Left hindlimb (tissue), 1 donor: Measurements from ENCODE around the gene WWC1.

ENCODE experiments used
- DNase-seq: peaks from one replicate; pipeline ENCODE4 v3.0.0-alpha.2; 2018

WWC1 gene

DNA sequence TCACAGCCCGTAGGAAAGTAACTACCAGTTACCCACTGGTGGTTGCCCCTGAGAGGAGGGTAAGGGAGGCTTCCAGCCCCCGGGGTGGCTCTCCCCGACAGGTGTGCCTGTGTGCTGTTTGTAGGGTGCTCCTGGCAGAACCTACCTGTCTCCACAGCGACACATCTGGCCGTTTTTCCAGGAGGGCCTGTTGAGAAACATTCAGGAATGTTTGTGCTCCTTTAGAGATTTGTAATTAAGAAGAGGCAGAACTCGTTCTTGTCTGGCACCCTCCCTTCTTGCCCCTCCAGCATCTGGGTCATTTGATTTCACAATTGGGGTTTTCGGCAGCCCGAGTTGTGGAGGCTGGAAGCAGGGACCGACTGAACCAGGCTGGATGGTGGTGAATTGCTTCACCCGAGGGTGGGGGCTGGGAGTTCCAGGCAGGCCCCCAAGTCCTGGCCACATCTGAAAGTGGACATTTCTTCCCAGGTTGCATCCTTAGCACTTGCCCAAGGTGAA lies 74.2 kb downstream of the WWC1 start:
- no peak for DNase-seq

DNA sequence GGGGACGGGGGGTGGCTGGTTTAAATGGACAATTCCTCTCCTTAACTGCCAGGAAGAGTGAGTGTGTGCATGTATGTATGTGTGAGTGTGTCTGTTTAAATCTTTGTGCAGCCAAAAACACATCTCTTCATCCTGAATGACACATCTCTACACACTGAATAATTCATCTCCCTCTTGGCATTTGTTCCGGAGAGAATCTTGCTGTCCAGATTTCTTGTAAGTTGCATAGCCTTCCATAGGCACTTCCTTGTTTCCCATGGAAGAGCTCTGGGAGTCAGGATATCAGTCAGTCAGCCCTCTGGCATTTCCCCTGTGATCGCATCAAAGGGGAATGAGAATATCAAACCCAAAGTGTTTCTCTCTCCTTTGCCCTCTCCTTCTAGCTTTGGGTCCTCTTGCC lies 74.7 kb downstream of the WWC1 start:
- no peak for DNase-seq

DNA sequence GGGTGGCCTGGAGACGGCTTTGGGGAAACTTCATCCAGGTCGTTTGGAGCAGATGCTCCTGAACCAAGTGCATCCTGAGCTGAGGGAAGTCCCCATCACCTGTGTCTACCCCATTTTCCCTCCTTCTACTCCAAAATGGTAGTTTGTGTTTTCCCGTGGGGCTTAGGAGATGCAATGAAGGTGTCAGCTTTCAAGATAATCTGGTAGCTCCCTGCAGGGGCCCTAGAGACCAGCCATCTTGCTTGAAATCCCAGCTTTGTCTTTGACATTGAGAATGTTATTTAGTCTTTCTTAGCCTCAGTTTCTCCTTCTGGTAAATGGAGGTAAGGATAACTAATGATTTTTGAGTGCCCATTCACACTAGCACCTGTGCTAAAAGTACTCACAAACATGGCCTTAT lies 77.4 kb downstream of the WWC1 start:
- DNase-seq: no peak

DNA sequence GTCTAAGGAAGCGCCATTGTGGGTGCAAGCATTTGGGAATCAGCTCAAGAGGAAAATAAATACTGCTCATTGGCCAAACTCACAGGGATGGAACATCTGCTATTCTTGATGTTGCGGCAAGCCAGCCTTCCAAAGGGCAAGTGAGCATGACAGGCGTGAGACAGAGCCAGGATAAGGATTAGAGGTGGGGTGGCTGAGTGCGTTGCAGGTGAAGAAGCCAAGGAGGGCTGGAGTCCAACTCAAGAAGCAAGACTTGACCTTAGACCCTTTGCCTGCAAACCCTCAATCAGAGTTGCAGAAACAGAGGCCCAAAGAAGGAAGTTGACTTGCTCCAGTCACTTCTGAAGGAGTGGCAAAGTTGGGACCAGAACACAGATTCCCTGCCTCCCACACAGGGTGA lies 79.4 kb downstream of the WWC1 start:
- no peak for DNase-seq

DNA sequence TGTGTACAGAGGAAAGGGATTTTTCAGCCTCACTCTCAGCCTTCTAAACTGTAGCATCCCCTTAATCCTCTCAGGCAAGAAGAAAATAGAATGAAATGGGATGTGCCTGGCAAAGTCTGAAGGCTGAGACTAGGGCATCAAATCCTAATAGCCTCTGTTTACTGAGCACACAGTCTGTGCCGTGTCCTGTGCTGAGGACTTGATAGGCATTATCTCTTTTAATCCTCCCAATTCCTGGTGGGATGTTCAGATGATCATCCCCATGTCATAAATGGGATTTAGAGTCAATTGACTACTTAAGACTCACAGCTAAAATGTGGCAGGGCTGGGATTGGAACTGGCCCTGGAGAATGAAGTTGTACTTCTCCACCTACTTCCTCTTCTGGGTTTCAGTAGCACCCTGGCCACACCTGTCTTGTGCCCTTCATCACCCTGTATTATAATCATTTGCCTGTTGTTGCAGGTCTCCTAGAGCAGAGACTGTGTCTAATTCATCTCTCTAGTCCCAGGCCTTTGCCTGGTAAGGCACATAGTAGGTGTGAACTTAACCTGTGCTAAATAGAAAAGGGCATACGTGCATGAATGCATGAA lies 81.0 kb downstream of the WWC1 start:
- no peak for DNase-seq

DNA sequence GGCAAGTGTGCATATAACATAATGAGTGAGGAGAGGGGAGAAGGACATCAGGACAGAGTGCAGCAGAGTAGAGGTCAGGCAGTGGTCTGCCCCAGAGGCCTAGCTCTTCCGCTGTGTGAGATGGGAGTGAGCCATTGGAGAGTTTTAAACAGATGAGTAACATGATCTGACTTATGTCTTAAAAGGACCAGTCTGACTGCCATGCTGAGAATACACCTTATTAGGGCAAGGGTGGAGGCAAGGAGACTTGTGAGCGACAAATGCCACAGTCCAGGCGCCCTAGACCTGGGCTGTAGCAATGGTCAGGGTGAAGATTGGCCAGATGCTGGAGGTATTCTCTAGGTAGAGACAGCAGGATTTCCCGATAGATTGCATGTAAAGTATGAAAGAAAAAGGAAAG lies 83.1 kb downstream of the WWC1 start:
- no peak for DNase-seq

DNA sequence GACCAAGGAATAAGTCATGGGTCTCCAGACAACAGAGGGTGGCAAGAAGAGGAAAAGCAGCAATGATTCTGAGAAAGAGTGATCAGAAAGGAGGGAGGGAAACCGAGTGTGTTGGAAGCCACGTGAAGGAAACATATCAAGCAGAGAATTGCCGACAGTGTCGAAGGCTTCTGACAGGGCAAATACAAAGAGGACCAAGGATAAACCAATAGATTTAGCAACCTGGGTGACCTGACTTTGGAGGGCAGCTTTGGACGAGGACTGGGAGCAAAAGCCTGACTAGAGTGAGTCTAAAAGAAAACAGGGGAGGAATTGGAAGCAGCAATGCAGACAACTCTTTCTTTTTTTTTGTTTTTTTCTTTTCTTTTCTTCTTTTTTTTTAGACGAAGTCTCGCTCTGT lies 83.8 kb downstream of the WWC1 start:
- DNase-seq: no peak

DNA sequence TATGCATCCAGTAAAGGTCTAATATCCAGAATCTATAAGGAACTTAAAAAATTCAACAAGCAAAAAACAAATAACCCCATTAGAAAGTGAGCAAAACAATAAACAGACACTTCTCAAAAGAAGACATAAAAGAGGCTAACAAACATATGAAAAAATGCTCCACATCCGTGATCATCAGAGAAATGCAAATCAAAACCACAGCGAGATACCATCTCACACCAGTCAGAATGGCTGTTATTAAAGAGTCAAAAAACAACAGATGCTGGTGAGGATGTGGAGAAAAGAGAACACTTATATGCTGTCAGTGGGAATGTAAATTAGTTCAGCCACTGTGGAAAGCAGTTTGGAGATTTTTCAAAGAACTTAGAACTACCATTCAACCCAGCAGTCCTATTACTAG lies 86.1 kb downstream of the WWC1 start:
- no peak for DNase-seq

DNA sequence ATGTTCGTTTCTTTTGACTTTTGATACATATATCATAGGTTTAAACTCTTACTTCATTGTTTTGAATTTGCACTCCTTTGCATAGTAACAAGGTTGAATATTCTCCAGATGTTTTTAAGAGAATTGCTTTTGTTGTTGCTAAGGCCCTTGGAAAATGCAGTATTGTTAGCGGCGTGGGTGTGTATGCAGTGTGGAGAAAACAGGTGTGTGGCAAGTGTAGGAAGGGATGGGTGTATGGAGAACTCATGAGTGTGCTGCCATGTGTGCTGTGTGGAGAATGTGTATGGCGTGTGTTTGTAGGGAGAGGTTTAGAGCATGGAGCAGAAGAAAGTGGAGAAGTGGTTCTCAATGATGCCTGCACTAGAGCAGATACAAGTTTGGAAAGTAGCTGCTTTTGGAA lies 87.3 kb downstream of the WWC1 start:
- DNase-seq: no peak

DNA sequence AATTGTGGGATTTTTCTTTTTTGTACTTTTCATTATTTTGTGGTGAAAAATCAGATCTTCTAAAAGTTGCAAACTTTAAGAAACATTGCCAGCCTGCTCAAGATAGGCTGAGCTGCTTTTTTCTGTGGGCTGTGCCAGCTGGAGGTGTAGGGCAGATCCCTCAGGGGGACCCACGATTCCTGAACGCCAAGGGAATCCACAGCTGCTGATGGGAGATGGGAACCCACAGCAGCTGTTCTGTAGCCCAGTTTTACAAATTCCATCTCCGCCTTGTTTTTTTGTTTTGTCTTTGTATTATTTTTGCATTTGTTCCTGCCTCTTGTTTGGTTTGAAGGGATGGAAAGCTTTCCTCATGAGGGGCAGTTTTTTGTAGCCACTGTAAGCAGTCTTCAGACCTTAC lies 91.0 kb downstream of the WWC1 start:
- DNase-seq: no peak

DNA sequence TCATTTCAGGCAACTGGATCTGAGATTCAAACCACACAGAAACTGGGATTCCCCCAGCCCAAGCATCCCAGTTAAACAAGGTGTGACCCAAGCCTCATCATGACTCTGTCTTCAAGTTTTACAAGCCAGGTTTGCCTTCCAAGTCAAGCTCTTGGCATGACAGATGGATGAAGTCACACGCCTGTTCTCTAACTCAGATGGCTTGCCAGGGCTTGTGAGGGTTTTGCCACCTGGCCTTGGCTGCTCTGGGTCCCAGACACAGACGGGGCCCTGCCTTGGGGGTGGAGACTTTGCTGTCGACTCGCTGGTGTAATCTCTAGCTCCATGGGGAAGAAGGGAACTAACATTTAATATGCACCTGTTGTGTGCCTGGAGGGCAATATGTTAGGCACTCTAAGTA lies 99.0 kb downstream of the WWC1 start:
- DNase-seq: no peak

DNA sequence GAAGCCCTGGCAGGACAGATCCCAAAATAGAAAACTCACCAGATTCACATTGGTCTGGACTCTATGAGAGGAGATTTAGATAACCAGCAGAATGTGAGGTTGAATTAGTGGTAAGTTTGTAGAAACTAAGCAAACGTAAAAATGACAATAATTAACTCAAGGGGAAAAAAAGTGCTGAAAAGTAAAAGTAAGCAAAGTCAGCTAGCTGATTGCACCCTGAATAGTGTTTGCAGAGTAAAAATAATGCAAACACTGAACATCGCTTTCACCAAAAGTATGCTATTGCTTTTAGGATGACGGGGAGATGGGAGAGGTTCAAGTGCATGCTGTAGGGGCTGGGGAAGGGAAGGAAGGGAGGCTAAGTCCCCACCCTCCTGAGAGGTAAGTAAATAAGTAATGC lies 102.3 kb downstream of the WWC1 start:
- no peak for DNase-seq

DNA sequence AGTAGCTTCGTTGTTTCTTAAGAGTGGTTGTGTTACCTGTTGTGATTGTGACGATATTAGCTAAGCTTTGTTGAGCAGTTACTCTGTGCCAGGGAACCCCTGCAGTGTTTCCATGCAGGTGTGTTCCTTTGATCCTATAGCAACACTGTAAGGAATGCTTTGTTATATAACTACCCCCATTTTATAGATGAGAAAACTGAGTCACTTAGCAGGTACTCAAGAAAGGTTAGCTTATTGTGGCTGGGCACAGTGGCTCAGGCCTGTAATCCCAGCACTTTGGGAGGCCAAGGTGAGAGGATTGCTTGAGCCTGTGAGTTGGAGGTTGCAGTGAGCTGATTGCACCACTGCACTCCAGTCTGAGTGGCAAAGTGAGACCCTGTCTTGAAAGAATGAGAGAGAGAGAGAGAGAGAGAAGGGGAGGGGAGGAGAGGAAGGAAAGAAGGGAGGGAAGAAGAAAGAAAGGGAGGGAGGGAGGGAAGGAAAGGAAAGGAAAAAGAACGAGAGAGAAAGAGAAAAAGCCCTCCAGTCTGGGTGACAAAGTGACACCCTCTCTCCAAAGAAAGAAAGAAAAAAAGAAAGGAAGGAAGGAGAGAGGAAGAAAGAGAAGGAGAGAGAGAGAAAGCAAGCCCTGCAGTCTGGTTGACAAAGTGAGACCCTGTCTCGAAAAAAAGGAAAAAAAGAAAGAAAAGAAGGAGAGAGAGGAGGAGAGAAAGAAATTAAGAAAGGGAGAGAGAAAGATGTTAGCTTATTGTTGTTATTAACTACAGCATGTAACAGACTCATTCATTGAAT lies 109.2 kb downstream of the WWC1 start:
- DNase-seq: no peak

DNA sequence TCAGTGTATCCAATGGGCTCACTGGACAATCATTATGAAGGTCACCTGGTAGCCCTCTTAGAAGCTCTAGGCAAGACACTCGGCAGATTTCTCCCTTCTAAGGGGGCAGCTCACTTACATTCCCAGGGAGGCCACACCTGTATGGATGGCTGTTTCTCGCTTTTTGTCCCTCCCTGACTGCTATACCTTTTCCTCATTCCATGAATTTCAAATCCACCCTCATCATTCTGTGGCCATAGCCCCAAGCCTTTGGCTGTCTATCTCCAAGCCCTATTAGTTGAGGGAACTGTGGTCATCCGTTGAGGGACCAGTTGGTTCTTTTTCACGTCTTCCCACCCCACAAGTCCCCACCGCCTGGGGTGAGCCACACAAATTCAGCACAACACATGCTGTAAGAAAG lies 109.8 kb downstream of the WWC1 start:
- DNase-seq: no peak

DNA sequence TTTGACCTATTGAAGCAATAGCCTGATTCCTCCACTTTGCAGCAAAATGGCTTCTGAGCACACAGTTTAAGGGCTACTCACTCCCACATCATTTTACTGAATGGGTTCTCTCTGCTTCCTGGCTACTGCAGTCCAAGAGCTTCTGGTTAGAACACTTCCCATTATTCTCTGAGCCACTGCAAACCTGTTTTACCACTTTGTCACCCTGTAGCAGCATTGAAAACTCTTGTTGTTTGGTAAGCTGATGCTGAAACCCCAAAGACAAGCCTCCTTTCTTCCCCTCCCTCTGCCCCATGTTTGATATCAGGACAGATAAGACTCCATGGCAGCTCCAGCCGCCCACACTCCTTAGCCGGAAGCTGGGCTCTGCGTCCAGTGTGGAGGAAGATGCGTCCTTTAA lies 110.4 kb downstream of the WWC1 start:
- no peak for DNase-seq

DNA sequence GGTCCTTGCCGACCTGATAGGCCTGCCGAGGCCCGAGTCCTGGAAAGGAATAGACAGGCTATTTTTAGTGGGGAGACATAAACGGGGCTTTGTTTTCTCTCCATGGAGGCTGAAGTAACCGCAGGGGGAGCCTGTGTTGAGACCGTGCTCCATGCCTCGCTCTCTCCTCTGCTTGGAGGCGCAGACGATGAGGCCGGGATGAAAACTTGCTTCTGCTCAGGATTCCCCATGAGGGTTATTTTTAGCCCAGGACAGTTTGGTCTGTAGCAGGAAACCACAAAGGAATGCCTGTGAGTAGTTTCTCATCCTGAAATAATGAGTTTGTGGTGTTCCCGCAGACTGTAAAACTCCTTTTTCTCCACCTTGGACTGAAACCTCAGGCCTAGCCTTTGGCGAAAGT lies 112.9 kb downstream of the WWC1 start:
- peak; percentile 37 for DNase-seq

DNA sequence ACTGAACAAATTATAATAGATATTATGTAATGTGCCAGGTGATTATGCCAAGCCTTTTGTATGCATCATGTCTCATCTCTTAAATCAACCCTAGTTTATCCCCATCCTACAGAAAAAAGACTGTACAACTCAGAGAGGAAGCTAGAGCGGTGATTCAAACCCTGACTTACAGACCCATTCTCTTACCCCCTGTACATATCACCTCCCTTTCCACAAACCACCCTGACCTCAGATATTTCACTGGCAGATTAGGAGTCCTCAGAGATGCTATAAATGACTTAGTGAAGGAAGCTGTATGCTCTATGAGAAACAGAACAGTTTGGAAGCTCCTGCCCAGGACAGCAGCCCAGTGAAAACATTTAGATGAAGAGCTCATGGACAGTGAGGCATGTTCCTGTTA lies 115.8 kb downstream of the WWC1 start:
- no peak for DNase-seq

DNA sequence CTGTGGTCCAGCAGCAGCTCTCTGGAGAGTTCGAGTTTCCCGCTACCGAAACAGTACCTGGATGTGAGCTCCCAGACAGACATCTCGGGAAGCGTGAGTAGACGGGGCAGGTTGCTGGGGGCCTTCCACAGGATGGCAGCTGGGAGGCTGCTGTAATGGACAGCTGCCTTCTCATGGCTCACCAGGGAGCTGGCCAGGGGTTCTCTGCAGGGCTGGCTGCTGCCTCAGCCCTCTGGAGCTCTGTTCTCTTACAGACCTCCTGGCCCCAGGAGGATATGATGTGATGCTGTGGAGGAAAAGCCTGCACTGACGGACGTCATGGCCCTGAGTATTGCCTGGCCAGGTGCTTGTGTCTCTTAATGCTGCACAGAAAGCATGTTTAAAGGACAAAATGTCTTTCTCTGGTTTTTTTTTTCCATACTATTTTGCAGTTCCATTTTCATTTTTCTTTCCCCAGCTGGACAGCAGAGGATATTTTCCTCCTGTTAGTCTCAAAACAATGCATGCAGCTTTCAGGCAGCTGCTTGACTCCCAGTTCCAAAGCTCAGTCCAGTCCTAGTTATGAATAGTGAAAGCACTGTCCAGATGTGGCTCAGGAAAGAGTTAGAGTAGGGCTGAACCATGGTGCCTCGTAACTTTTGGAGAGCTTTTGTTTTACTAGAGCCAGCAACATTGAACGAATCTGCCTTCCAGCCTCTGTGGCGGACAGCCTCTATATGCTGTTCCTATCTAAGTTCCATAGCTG lies 117.3 kb downstream of the WWC1 start:
- DNase-seq: peak; percentile 55

DNA sequence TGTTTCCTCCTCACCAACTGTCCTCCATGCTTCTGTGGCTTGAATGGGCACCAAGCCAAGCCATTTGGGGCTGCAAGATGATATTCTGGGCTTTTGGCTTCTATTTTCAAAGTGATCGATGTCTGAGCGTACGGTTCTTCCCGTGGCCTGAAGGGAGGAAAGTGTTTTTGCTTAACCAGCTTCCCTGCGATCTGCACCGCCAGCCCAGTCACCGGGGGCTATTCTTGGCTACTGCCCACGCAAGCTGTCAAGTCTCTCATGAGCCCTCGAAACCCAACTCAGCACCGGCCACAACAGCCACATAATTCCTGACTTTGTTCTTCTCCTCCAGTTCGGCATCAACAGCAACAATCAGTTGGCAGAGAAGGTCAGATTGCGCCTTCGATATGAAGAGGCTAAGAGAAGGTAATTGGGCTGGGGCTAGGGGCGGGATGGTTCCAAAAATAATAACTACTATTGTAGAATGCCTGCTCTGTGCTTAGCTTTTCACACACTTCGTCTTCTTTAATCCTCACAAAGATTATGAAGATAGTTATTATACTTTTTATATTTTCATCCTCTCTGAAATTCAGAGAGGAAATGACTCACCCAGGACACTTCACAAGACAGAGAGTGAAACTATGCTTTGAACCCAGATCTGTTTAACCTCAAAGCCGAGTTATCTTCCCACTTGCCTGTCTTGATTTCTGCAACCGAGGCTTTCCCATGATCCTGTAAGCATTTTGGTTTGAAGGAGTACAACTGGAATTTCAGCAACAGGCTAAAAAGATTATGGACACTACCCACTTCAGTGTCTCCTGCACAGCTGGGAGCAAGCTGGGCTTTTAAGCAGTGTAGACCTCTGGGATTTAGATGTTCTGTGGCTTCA lies 118.4 kb downstream of the WWC1 start:
- peak; percentile 61 for DNase-seq

DNA sequence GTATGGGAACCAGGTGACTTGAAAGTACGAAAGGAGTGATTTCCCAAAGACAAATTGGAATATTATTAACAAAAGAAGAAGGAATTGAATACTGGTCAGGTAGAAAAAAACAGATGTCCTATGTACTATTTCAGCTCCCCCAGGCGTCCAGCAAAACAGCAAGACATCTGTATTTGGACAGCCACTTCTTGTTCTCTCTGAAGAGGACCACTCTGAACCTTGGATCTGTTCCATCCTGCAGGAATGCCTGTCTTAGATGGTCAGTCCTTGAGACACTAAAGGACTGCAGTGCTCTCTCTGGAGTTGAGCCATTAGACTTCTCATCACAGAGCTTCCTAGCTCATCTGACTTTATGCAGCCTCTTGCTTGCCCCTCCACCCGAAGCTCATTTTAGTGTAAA lies 120.4 kb downstream of the WWC1 start:
- DNase-seq: no peak

DNA sequence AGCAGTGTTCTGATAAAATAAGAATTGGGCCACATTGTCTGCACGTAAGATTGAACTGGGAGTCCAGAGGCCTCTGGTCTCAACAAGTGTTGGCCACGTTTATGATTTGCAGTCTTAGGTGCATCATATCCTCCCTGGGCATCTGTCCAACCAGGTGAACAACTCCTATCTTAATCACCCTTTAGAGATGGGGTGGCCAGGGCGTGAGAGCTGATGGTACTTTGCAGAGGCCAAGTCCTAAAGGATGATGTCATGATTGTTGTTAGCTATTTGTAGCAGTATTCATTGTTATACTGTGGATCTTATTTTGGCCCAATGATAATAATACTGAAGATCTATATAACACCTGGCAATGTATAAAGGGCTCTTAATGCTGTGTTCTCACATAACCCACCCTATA lies 121.6 kb downstream of the WWC1 start:
- DNase-seq: no peak

DNA sequence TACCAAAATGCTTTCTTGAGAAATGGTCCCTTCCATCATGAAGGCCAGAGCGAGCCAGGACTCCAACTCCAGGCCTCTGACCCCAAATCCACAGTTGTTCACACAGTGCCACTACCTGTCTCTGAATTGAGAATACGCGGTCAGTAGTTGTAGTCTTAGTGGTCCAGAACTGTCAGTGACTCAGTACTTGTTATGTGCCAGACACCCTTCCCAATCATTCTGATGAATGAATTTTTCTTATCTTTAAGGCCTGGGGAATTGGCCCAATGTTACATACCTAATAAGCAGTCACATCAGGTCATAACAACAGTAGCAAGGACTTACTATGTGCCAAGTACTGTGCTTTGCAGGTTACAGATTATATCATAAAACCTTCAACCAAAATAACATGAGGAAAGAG lies 122.2 kb downstream of the WWC1 start:
- no peak for DNase-seq

DNA sequence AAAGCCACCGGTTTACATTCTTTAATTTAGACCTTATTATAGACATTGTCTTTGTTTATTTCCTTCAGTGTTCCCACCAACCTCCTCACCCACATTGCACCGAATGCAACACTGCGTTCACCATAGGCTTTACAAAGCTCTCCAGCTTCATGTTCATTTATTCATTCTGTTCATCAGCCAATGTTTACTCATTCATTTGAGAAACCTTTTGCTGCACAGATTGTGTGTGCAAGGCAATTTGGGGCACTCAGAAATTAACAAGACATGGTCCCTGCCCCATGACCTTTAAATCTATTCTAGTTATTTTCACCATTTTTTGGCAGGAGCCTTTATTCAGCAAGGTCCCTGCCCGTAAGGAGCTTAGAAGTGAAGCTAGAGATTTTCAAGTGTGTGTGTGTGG lies 124.0 kb downstream of the WWC1 start:
- DNase-seq: no peak
